Adrenal gland (tissue), 5 donors: Measurements from ENCODE around the gene GPRC5C.

Experiments used
- CTCF ChIP-seq, 6 experiments: fragments of 450-650 bp in 4 of 6; fragments of 200-600 bp in 2 of 6; sonication (generic) in 1 of 6; IDR thresholded peaks; 1 replicate in 5 of 6; 2 replicates in 1 of 6; pipeline versions ENCODE4 v1.5.1 to v1.8.0; 2016 to 2021; ENCODE audit warnings: antibody characterized with exemption in 6 of 6, mild to moderate bottlenecking in 2 of 6, moderate library complexity in 1 of 6
- POLR2A ChIP-seq, 2 donors: fragments of 450-650 bp; IDR thresholded peaks; one replicate each; pipeline ENCODE4 v1.6.1; 2017; ENCODE audit warnings: antibody characterized with exemption in 2 of 2, mild to moderate bottlenecking in 2 of 2, moderate library complexity in 1 of 2
- donor health status: DM: no; HTN: no; CAD: no.

DNA sequence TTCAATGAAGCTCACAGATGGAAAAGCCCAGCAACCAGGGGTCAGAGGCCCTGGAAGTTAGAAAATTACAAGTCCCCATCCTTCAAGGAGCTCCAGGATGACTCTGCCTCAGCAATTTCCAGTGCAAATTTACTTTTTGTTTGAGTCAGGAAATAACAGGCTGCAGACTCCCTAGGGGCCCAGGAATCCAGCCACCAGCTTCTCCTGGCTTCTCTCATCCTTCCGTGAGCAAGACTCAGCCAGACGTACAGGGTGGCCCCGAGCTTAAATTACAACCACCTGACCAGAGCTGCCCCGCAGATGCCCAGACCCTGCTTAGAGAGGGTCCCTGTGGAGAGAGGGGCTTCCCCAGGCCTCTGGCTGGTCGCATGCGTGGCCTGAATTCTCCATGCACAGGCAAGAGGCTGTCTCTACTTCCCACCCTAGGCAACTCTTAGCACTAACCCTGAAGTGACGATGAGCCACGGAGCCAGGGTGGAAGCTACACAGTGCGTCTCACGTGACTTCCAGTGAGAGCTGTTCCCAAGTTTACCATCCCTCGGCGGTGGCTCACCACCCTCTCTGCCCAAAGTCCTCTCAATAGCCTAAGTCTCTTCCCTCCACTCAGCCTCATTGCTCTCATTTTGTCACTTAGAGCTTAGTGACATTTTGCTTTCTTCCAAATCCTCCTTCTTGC, 37.5 kb upstream of the GPRC5C start:
- TF ChIP-seq CTCF (IDR thresholded peaks at IDR 0.05) (no peak), POLR2A (IDR thresholded peaks at IDR 0.05) (no peak)
